Articular chondrocyte of knee joint (primary cell): ENCODE results near the gene L3MBTL3. TPM values are rescaled to one million over a fixed set of nuclear protein-coding genes. Genes with fewer than 3 reads are reported as not detected.

ENCODE experiments used
- total RNA-seq: library from RNA; depleted of rRNA; stranded (reverse); fragments of >200 nt; gene quantifications from 2 replicates; pipeline ENCODE4 v1.2.3, GENCODE V29; 2012

Gene L3MBTL3
- total RNA-seq: 8.9 and 9.7 TPM in 2 replicates

GRCh38 chr6:130018292-130018743 is at the start of gene L3MBTL3:
TSS of gene L3MBTL3 (plus strand) at chr6:130018581. CDS start at chr6:130042700, 24,119 bp downstream.

Other genes with a start within 250 kb of the L3MBTL3 start
- gene TMEM244, start 157.3 kb upstream of the L3MBTL3 start, total RNA-seq: not detected in 2 replicates
- 0.39 and 1.9 TPM in 2 replicates for gene SAMD3, start 204.4 kb downstream of the L3MBTL3 start, total RNA-seq